HCT116 (cell line): ENCODE data around the gene ATP1A1.

ENCODE experiments used
- CEBPB ChIP-seq: IDR thresholded peaks from 2 replicates; pipeline ENCODE4 v1.6.1; 2012; ENCODE audit warnings: low read depth
- CTCF ChIP-seq, 3 experiments: fragments of 200-600 bp in 1 of 3; sonication (generic) in 1 of 3; IDR thresholded peaks in 2 of 3; conservative IDR thresholded peaks in 1 of 3; 2 replicates each; pipeline ENCODE4 v1.5.1; 2012 to 2017; ENCODE audit warnings: low read depth in 2 of 3, low read length in 2 of 3, antibody characterized with exemption in 1 of 3, borderline replicate concordance in 1 of 3, control low read depth in 1 of 3, mild to moderate bottlenecking in 1 of 3, mixed read lengths in 1 of 3, mixed run types in 1 of 3, moderate library complexity in 1 of 3; ENCODE audit not compliant: insufficient read depth in 1 of 3
- EGR1 ChIP-seq: IDR thresholded peaks from 2 replicates; pipeline ENCODE4 v1.6.1; 2012; ENCODE audit warnings: low read depth
- EZH2phosphoT487 ChIP-seq: fragments of 200-600 bp; IDR thresholded peaks from 2 replicates; pipeline ENCODE4 v1.6.1; 2018; ENCODE audit warnings: antibody characterized with exemption, borderline replicate concordance
- MAX ChIP-seq: IDR thresholded peaks from 2 replicates; pipeline ENCODE4 v1.6.1; 2012
- POLR2A ChIP-seq: IDR thresholded peaks from 2 replicates; pipeline ENCODE4 v1.7.0; 2011; ENCODE audit warnings: borderline replicate concordance; ENCODE audit not compliant: insufficient read depth, insufficient read length; ENCODE audit errors: extremely low read depth
- RAD21 ChIP-seq: IDR thresholded peaks from 2 replicates; pipeline ENCODE4 v1.6.1; 2012; ENCODE audit warnings: low read depth, mild to moderate bottlenecking
- SIN3A ChIP-seq: IDR thresholded peaks from 2 replicates; pipeline ENCODE4 v1.6.1; 2012; ENCODE audit warnings: low read depth
- YY1 ChIP-seq: IDR thresholded peaks from 2 replicates; pipeline ENCODE4 v1.6.1; 2011; ENCODE audit warnings: low read length, low read depth, moderate library complexity, mild to moderate bottlenecking; ENCODE audit not compliant: insufficient replicate concordance; ENCODE audit errors: extremely low read depth

GRCh38 chr1:116325922-116326321, 47.1 kb upstream of the ATP1A1 start:
- TF ChIP-seq CTCF (IDR thresholded peaks at IDR 0.05 in 2 of 3, conservative IDR thresholded peaks at IDR 0.05 in 1 of 3; ENCODE audit: borderline replicate concordance in 1 of 3, insufficient read depth in 1 of 3, low read depth in 2 of 3, low read length in 2 of 3) = no peak
- no peak for TF ChIP-seq CEBPB
- TF ChIP-seq SIN3A = no peak
- no peak for TF ChIP-seq MAX
- TF ChIP-seq POLR2A = no peak
- no peak for TF ChIP-seq YY1
- no peak for TF ChIP-seq EGR1
- TF ChIP-seq RAD21 = no peak
- TF ChIP-seq EZH2phosphoT487 = no peak
